Upper lobe of left lung (tissue), 6 donors: Measurements from ENCODE around the gene TUB. TPM values are rescaled to one million over a fixed set of nuclear protein-coding genes. Genes with fewer than 3 reads are reported as not detected.

Experiments used
- ATAC-seq, 2 donors: fragments of 200-7000 bp; cut with Tn5 transposase; one replicate each; pipeline ENCODE4 v1.9.1; 2022; ENCODE audit warnings: mild to moderate bottlenecking in 2 of 2, moderate library complexity in 2 of 2; ENCODE audit not compliant: low FRiP score in 2 of 2
- DNase-seq, 2 donors: peaks; one replicate each; pipeline ENCODE4 v3.0.0-alpha.2; 2019 to 2020
- H3K27ac ChIP-seq, 4 donors: fragments of 200-600 bp; sonication (generic); one replicate each; pipeline ENCODE4 v1.5.1; 2016 to 2019
- H3K27me3 ChIP-seq, 4 donors: fragments of 200-600 bp; sonication (generic); one replicate each; pipeline ENCODE4 v1.5.1; 2017 to 2019
- H3K36me3 ChIP-seq, 4 donors: fragments of 200-600 bp; sonication (generic); one replicate each; pipeline ENCODE4 v1.5.1; 2016 to 2019
- H3K4me1 ChIP-seq, 4 donors: fragments of 200-600 bp; sonication (generic); one replicate each; pipeline ENCODE4 v1.5.1; 2018 to 2019
- H3K4me3 ChIP-seq, 4 donors: fragments of 200-600 bp; sonication (generic); one replicate each; pipeline ENCODE4 v1.5.1; 2017 to 2019; ENCODE audit warnings: mild to moderate bottlenecking in 2 of 4, moderate library complexity in 1 of 4
- H3K9me3 ChIP-seq, 4 donors: fragments of 200-600 bp; sonication (generic); one replicate each; pipeline ENCODE4 v1.5.1; 2018 to 2019
- EP300 ChIP-seq, 4 donors: sonication (generic); formaldehyde crosslinking; IDR thresholded peaks; one replicate each; pipeline ENCODE4 v1.5.1; 2017; ENCODE audit warnings: antibody characterized with exemption in 4 of 4, control low read depth in 2 of 4
- POLR2A ChIP-seq, 4 donors: fragments of 450-650 bp; IDR thresholded peaks; one replicate each; pipeline ENCODE4 v1.5.1; 2016 to 2017; ENCODE audit warnings: antibody characterized with exemption in 4 of 4, mild to moderate bottlenecking in 2 of 4
- POLR2AphosphoS5 ChIP-seq, 2 donors: sonication (generic); formaldehyde crosslinking; IDR thresholded peaks; one replicate each; pipeline ENCODE4 v1.5.1; 2017; ENCODE audit warnings: antibody characterized with exemption in 2 of 2
- WGBS, 2 donors: methylation state at CpG; one replicate each; pipeline ENCODE4 v1.1.5; 2017 to 2018; 5-methylcytosine and 5-hydroxymethylcytosine counted together
- total RNA-seq, 6 donors: library from RNA; depleted of rRNA in 4 of 6; stranded (reverse); fragments of >200 nt in 4 of 6; gene quantifications; one replicate each; pipeline versions ENCODE4 v1.1.0 to v1.2.1, GENCODE V29; 2016 to 2021
- TF ChIP-seq, protein P1 (sequence below), 6 experiments: fragments of 450-650 bp in 4 of 6; fragments of 200-600 bp in 2 of 6; sonication (generic) in 2 of 6; IDR thresholded peaks; one replicate each; pipeline ENCODE4 v1.5.1; 2016 to 2019; ENCODE audit warnings: antibody characterized with exemption in 6 of 6
- donor health status: DM: no; HTN: no; CAD: no; lungs with moderate emphysema.
- donor health status: DM: no; HTN: yes; CAD: no; lungs with severe emphysema.

The TUB gene
- total RNA-seq, 6 donors from 2014 or later = 2.6 to 9.1 (median 4.4) TPM

DNA sequence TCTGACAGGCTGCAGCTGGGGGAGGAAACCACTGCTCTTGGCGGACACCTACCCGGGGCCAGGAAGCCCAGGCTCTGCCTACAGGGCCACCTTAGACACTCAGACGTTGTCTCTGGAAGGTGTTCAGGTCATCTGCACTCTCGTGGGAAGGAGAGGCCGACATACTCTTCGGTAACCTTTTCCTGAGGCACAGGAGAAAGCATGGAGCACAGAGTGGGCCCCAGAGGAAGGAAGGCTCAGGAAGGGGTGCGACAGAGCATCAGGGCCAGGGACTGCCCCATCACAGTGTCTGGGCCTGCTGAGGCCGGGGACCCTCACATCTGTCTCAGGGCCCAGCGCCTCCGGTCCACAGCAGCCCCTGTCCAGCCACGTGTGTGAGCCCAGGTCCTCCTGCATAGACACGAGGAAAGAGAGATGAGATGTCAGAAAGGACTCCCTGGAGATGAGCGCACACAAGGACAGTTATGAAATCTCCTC is 18.2 kb upstream of the TUB start:
- Histone ChIP-seq H3K36me3 (no peaks in the 10 kb centered on the region), H3K4me3 (no peak overlapping the region), H3K9me3 (no peaks in the 10 kb centered on the region), H3K27ac (peak overlapping the region in 1 of 4 donors; percentile 19), H3K27me3 (no peaks in the 10 kb centered on the region), H3K4me1 (peaks cover 0 to 7% (median 3%) of the 10 kb centered on the region in 4 donors)
- 78 to 82% methylated on average over 13 of the region's 13 CpGs for WGBS, 2 donors
- ATAC-seq (no peak), DNase-seq (peak in 1 of 2 donors; percentile 40)
- no peak for TF ChIP-seq POLR2A (IDR thresholded peaks at IDR 0.05)
- no peak for TF ChIP-seq POLR2AphosphoS5 (IDR thresholded peaks at IDR 0.05)
- TF ChIP-seq, protein P1, sequence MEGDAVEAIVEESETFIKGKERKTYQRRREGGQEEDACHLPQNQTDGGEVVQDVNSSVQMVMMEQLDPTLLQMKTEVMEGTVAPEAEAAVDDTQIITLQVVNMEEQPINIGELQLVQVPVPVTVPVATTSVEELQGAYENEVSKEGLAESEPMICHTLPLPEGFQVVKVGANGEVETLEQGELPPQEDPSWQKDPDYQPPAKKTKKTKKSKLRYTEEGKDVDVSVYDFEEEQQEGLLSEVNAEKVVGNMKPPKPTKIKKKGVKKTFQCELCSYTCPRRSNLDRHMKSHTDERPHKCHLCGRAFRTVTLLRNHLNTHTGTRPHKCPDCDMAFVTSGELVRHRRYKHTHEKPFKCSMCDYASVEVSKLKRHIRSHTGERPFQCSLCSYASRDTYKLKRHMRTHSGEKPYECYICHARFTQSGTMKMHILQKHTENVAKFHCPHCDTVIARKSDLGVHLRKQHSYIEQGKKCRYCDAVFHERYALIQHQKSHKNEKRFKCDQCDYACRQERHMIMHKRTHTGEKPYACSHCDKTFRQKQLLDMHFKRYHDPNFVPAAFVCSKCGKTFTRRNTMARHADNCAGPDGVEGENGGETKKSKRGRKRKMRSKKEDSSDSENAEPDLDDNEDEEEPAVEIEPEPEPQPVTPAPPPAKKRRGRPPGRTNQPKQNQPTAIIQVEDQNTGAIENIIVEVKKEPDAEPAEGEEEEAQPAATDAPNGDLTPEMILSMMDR (IDR thresholded peaks at IDR 0.05) = no peak
- no peak for TF ChIP-seq EP300 (IDR thresholded peaks at IDR 0.05)

DNA sequence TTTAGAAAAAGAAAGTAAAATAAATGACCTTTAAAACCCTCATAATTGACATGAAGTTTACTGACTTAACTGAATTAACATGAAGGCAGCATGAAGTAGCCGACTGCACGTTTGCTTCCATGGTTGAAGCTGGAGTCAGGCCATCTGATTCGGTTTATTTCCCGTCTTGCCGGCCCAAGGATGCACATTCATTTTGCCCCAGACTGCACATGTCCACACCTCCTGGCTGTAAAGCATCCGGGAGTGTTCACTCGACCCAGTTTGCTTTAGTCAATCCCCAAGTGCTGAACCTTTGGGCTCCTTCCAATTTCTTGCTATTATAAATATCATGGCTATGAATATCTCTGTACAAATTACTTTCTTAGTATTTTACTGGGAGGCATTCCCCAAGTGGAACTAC is 17.7 kb upstream of the TUB start:
- H3K27me3 ChIP-seq = no peaks in the 10 kb centered on the region
- 38 to 59% methylated on average over 7 of the region's 7 CpGs for WGBS, 2 donors

DNA sequence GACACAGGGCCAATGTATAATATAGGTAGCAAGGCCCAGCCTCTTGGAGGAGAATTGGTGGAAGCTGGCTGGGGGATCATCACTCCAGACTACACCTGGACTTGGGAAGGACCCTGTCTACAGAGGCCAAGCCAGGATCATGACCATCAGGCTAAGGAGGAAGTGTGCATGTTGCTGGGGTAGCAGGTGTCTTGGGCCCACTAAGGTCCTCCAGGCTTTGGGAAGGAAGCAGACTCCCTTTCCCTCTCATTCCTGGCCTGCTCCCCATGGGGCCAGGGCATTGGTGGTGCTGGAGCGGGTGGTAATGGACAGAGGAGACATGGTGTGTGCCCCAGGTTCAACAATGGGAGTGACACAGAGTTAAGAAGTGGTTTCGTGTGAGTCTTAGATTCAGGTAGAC is 16.0 kb upstream of the TUB start:
- WGBS, 2 donors = 86 to 88% methylated on average over 1 to 2 of the region's 2 CpGs
- H3K9me3 ChIP-seq = no peaks in the 10 kb centered on the region
- H3K27ac ChIP-seq = no peak overlapping the region
- H3K4me1 ChIP-seq = peaks cover 0 to 18% (median 10%) of the 10 kb centered on the region in 4 donors
- no peaks in the 10 kb centered on the region for H3K36me3 ChIP-seq
- DNase-seq (no peak), ATAC-seq (no peak)
- H3K27me3 ChIP-seq = no peaks in the 10 kb centered on the region
- H3K4me3 ChIP-seq = no peak overlapping the region
- TF ChIP-seq, protein P1 (IDR thresholded peaks at IDR 0.05) = no peak
- TF ChIP-seq EP300 (IDR thresholded peaks at IDR 0.05) (no peak), POLR2A (IDR thresholded peaks at IDR 0.05) (no peak), POLR2AphosphoS5 (IDR thresholded peaks at IDR 0.05) (no peak)

More for the DNA sequence above, 17.7 kb upstream of the TUB start:
- no peaks in the 10 kb centered on the region for H3K36me3 ChIP-seq
- no peak overlapping the region for H3K4me3 ChIP-seq
- H3K27ac ChIP-seq = no peak overlapping the region
- ATAC-seq (peak in 1 of 2 donors; percentile 60), DNase-seq (no peak)
- TF ChIP-seq, protein P1 (IDR thresholded peaks at IDR 0.05) = no peak
- TF ChIP-seq POLR2AphosphoS5 (IDR thresholded peaks at IDR 0.05) (no peak), POLR2A (IDR thresholded peaks at IDR 0.05) (no peak), EP300 (IDR thresholded peaks at IDR 0.05) (no peak)
- no peaks in the 10 kb centered on the region for H3K9me3 ChIP-seq
- peaks cover 0 to 9% (median 3%) of the 10 kb centered on the region in 4 donors for H3K4me1 ChIP-seq

DNA sequence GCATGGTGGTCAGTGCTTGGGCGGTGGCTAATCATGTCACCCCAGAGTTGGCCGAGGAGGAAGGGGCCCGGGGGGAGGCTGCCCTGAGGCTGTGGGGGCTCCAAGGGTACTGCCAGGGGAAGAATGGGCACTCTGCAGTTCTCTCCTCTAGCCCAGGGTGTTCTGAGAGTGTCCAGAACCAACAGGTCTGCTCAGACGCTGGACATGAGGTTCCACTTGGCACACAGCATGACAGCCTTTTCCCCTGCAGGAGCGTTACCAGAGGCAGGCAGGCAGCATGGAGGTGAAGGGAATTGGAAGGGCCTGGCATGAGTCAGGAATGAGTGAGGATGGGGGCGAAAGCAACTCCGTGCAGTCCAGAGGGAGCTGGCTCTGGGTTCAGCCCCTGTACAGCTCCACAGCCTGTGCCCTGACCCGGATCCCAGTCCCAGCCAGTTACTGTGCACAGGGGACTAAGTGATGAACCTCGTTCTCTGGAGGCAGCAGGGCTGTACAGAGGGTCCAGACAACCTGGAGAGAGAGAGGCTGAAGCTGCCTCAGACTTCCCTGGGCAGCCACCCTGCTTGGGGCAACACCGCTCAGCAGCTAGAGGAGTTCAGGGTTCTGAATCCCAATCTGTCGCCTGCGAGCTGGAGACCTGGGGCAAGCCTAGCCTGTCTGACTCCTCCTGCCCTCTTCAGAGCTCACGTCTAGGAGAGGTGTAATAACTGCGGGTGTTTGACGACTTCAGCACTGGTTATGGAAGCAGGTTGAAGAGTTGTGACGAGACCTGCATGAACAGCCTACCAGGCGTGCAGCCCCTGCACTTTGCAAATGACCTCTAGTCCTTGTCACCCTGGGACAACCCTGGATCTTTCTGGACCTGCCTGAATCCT is 14.7 kb upstream of the TUB start:
- DNase-seq = no peak
- ATAC-seq = no peak
- H3K27ac ChIP-seq = no peak overlapping the region

More for the DNA sequence above, 14.7 kb upstream of the TUB start:
- no peaks in the 10 kb centered on the region for H3K27me3 ChIP-seq
- no peaks in the 10 kb centered on the region for H3K36me3 ChIP-seq
- H3K4me3 ChIP-seq = no peak overlapping the region
- H3K9me3 ChIP-seq = no peaks in the 10 kb centered on the region
- TF ChIP-seq POLR2A (IDR thresholded peaks at IDR 0.05) (no peak), EP300 (IDR thresholded peaks at IDR 0.05) (no peak), POLR2AphosphoS5 (IDR thresholded peaks at IDR 0.05) (no peak)
- TF ChIP-seq, protein P1 (IDR thresholded peaks at IDR 0.05) = no peak
- H3K4me1 ChIP-seq = peaks cover 0 to 18% (median 10%) of the 10 kb centered on the region in 4 donors
- 79 to 90% methylated on average over 12 to 16 of the region's 17 CpGs for WGBS, 2 donors
